K562 (cell line): Measurements from ENCODE around the gene ADGRD1. TPM values are rescaled to one million over a fixed set of nuclear protein-coding genes. Genes with fewer than 3 reads are reported as not detected.

Experiments
- ATAC-seq: fragments of 200-7000 bp; cut with Tn5 transposase; 3 replicates; pipeline ENCODE4 v1.9.1; 2020; ENCODE audit warnings: moderate library complexity
- BruUV-seq: library from RNA; stranded (reverse); fragments of 400-500 nt; replicated peaks from 2 replicates; lab custom pipeline; 2021; lab: Mats Ljungman, UMichigan
- CTCF ChIA-PET: fragments of 300-600 bp; formaldehyde crosslinking; extraction: SDS; loops from one replicate; lab custom pipeline; 2021; ENCODE audit warnings: low intra/inter-chr PET ratio; lab: Yijun Ruan, JAX
- POLR2A ChIA-PET: fragments of 300-600, 350-650 bp; sonication (Branson Sonifier 250); formaldehyde crosslinking; extraction: SDS; loops from one replicate; lab custom pipeline; 2021; ENCODE audit warnings: antibody characterized with exemption, inconsistent platforms; lab: Yijun Ruan, JAX
- DNase-seq, 4 experiments: peaks; one replicate each; pipeline versions ENCODE4 v3.0.0 to v3.0.0-alpha.2; 2011 to 2018; ENCODE audit warnings: low spot score in 3 of 4, mixed read lengths in 3 of 4; ENCODE audit errors: extremely low read depth in 1 of 4
- FAIRE-seq: peaks from 2 replicates; lab custom pipeline; 2011; peaks lifted over from hg19 to GRCh38; lab: Jason Lieb, UNC
- H2AFZ ChIP-seq: 2 replicates; pipeline ENCODE4 v1.6.0; 2011; ENCODE audit warnings: low read depth, low read length, control low read depth, inconsistent platforms
- H3K27ac ChIP-seq: fragments of 200-600 bp; 3 replicates; pipeline ENCODE4 v1.8.0; 2011; ENCODE audit warnings: low read depth, mild to moderate bottlenecking, control low read depth, inconsistent platforms, low read length, moderate library complexity, mixed read lengths; ENCODE audit errors: extremely low read depth
- H3K27me3 ChIP-seq, 2 experiments: fragments of 300-600 bp in 1 of 2; 2 replicates in 1 of 2; 3 replicates in 1 of 2; pipeline versions ENCODE4 v1.6.0 to v1.8.0; 2011; ENCODE audit warnings: inconsistent platforms in 2 of 2, low read length in 2 of 2, mild to moderate bottlenecking in 1 of 2, mixed read lengths in 1 of 2, moderate library complexity in 1 of 2; ENCODE audit not compliant: control insufficient read depth in 2 of 2, insufficient read depth in 2 of 2
- H3K36me3 ChIP-seq: fragments of 300-600 bp; 3 replicates; pipeline ENCODE4 v1.8.0; 2011; ENCODE audit warnings: mild to moderate bottlenecking, low read length, inconsistent platforms; ENCODE audit not compliant: control insufficient read depth, insufficient read depth
- H3K4me1 ChIP-seq, 2 experiments: fragments of 200-600 bp in 1 of 2; replicated peaks in 1 of 2; 2 replicates in 1 of 2; 3 replicates in 1 of 2; pipeline versions ENCODE4 v1.5.1 to v1.8.0; 2011; ENCODE audit warnings: inconsistent platforms in 2 of 2, low read length in 2 of 2, mild to moderate bottlenecking in 1 of 2, mixed read lengths in 1 of 2, moderate library complexity in 1 of 2; ENCODE audit not compliant: control insufficient read depth in 2 of 2, insufficient read depth in 2 of 2
- H3K4me2 ChIP-seq: 2 replicates; pipeline ENCODE4 v1.6.1; 2011; ENCODE audit warnings: low read length, control low read depth, inconsistent platforms, mixed read lengths; ENCODE audit not compliant: insufficient read depth
- H3K4me3 ChIP-seq: fragments of 200-600 bp; sonication (generic), shearing (Covaris generic); 2 replicates; pipeline ENCODE4 v1.5.1; 2016; ENCODE audit warnings: control low read depth, inconsistent platforms
- H3K79me2 ChIP-seq: fragments of 200-600 bp; 3 replicates; pipeline ENCODE4 v1.8.0; 2011; ENCODE audit warnings: low read length, inconsistent platforms; ENCODE audit not compliant: control insufficient read depth, insufficient read depth
- H3K9ac ChIP-seq, 2 experiments: 2 replicates each; pipeline versions ENCODE4 v1.6.0 to v1.6.1; 2011; ENCODE audit warnings: low read depth in 2 of 2, low read length in 2 of 2, control low read depth in 1 of 2, inconsistent platforms in 1 of 2, mild to moderate bottlenecking in 1 of 2, mixed read lengths in 1 of 2; ENCODE audit not compliant: insufficient read depth in 1 of 2
- H3K9me1 ChIP-seq: one replicate; pipeline ENCODE4 v1.6.0; 2011; ENCODE audit warnings: inconsistent platforms, mild to moderate bottlenecking, low read length, moderate library complexity; ENCODE audit not compliant: control insufficient read depth, insufficient read depth
- H3K9me3 ChIP-seq: replicated peaks from 2 replicates; pipeline ENCODE4 v1.5.1; 2011; ENCODE audit warnings: low read depth, low read length, inconsistent platforms; ENCODE audit not compliant: control insufficient read depth, insufficient read depth
- H4K20me1 ChIP-seq: replicated peaks from 2 replicates; pipeline ENCODE4 v1.6.1; 2011; ENCODE audit warnings: low read length, inconsistent platforms, mixed read lengths; ENCODE audit not compliant: control insufficient read depth, insufficient read depth
- RBM17 ChIP-seq: fragments of 200-400 bp; formaldehyde crosslinking; IDR thresholded peaks from 2 replicates; pipeline ENCODE4 v1.6.1; 2017; ENCODE audit warnings: low read depth, mild to moderate bottlenecking, low read length, borderline replicate concordance
- TAL1 ChIP-seq: fragments of 450-650 bp; IDR thresholded peaks from 2 replicates; pipeline ENCODE4 v1.6.1; 2016; ENCODE audit warnings: mild to moderate bottlenecking
- TFAP4 ChIP-seq: sonication (generic); formaldehyde crosslinking; IDR thresholded peaks from 2 replicates; pipeline ENCODE4 v1.8.0; 2022; ENCODE audit warnings: missing genetic modification reagents, mild to moderate bottlenecking, moderate library complexity, borderline replicate concordance
- ZNF263 ChIP-seq: sonication (generic); formaldehyde crosslinking; IDR thresholded peaks from 2 replicates; pipeline ENCODE4 v1.8.0; 2022; ENCODE audit warnings: mild to moderate bottlenecking, missing genetic modification reagents, borderline replicate concordance
- WGBS: fragments of 100-300 bp; shearing (Covaris generic); methylation state at CpG from one replicate; pipeline ENCODE4 v1.1.6; 2016; ENCODE audit warnings: low coverage, mixed read lengths; ENCODE audit not compliant: insufficient coverage; ENCODE audit errors: missing lambda C conversion rate; 5-methylcytosine and 5-hydroxymethylcytosine counted together
- in situ Hi-C: fragments of 300-500 bp; cut with MboI; formaldehyde crosslinking; loops from 4 replicates; pipeline ENCODE4 v1.15.0; 2018; ENCODE audit warnings: inconsistent platforms, mixed read lengths
- intact Hi-C: fragments of 100-400 bp; cut with micrococcal nuclease; formaldehyde crosslinking; loops from 2 replicates; pipeline ENCODE4 v1.14.2; 2022
- polyA plus RNA-seq, 8 experiments: library from polyadenylated mRNA; depleted of rRNA in 4 of 8; stranded (reverse) in 5 of 8; unstranded in 3 of 8; fragments of >200 nt; fragmentation: Nextera tagmentation in 2 of 8; fragmentation: Illumina TruSeq in 1 of 8; extraction: Ambion mirVana in 2 of 8; extraction: Trizol in 1 of 8; gene quantifications; 2 replicates each; pipeline versions ENCODE4 v1.2.1 to v1.2.3, GENCODE V29; 2011 to 2014; ENCODE audit warnings: inconsistent platforms in 1 of 8, missing spikeins in 1 of 8
- total RNA-seq, 7 experiments: library from RNA; depleted of rRNA in 6 of 7; stranded (reverse); fragments of >200 nt in 6 of 7; fragmentation: Illumina TruSeq in 2 of 7; extraction: Trizol in 2 of 7; gene quantifications; 2 replicates each; pipeline versions ENCODE4 v1.2.1 to v1.2.3, GENCODE V29; 2011 to 2021; ENCODE audit warnings: low replicate concordance in 1 of 7

Gene ADGRD1
- total and polyA plus RNA-seq, 9 of the 15 experiments (the other 6 are each of a cell fraction or from before 2014, with no cell fraction given) = 1.7 to 11.7 (median 3.3) TPM

- H3K9me1 ChIP-seq = peaks cover 4% of the 10 kb centered on the region
- TF ChIP-seq ZNF263 (CRISPR knock-in tag) (peak; percentile 99), TFAP4 (CRISPR knock-in tag) (no peak), RBM17 (no peak), TAL1 (no peak)
- TF ChIP-seq, all 486 proteins: peak for 1
- CTCF ChIA-PET = no interaction called here
- Histone ChIP-seq H3K79me2 (no peaks in the 10 kb centered on the region), H3K9me3 (no peaks in the 10 kb centered on the region), H3K4me2 (no peak overlapping the region), H3K36me3 (no peaks in the 10 kb centered on the region), H3K27ac (no peak overlapping the region), H4K20me1 (peaks cover 2% of the 10 kb centered on the region; the same call in 1 of the 2 replicates), H3K4me3 (no peak overlapping the region), H3K27me3 (peaks cover 18 to 60% of the 10 kb centered on the region in 2 experiments), H3K4me1 (peaks cover 0 to 38% of the 10 kb centered on the region in 2 experiments; a peak in 2 of 5 replicates), H3K9ac (no peak overlapping the region), H2AFZ (no peak overlapping the region)
- intact Hi-C loops (no loop called here), in situ Hi-C loops (no loop called here)
- FAIRE-seq (no peak), ATAC-seq (no peak), DNase-seq (no peak)
- POLR2A ChIA-PET = interaction anchor here (1.0 kb wide), 1 partner anchor 168 kb away, joined by 3 read pairs; no protein-coding TSS in a partner anchor
- WGBS = 71% methylated on average over 10 of the region's 13 CpGs
- BruUV-seq = no TSS peak
Observed at GRCh38 chr12:131045705-131046460, 92.2 kb downstream of the ADGRD1 start.
